ENCODE data around the gene ISL2. TPM values are rescaled to one million over a fixed set of nuclear protein-coding genes. Genes with fewer than 3 reads are reported as not detected.
A peak's percentile ranks its signal among the peaks of the same experiment; 100 is the strongest.

The ISL2 gene
- total and polyA plus RNA-seq, 4 donors = 0.22 to 0.86 (median 0.38) TPM; not detected in 1

- Histone ChIP-seq H3K36me3 (ENCODE audit: control insufficient read depth in 4 of 4, insufficient read depth in 4 of 4, low read length in 4 of 4) (no peaks in the 10 kb centered on the region), H3K9me3 (ENCODE audit: control insufficient read depth in 4 of 4, insufficient read depth in 3 of 4, low read length in 3 of 4) (peaks cover 0 to 22% (median 0%) of the 10 kb centered on the region in 4 donors), H3K4me1 (ENCODE audit: control insufficient read depth in 5 of 5, insufficient read depth in 5 of 5, low read length in 5 of 5) (peaks cover 3 to 50% (median 26%) of the 10 kb centered on the region in 5 donors), H3K27me3 (ENCODE audit: control insufficient read depth in 3 of 3, insufficient read depth in 3 of 3, low read length in 2 of 3) (peaks cover 14 to 82% (median 72%) of the 10 kb centered on the region in 3 donors), H3K4me3 (no peak overlapping the region), H3K9ac (ENCODE audit: insufficient read depth in 1 of 2, low read length in 2 of 2) (no peak overlapping the region), H3K27ac (ENCODE audit: low read depth in 1 of 2, low read length in 1 of 2) (no peak overlapping the region)
- TF ChIP-seq CTCF (IDR thresholded peaks at IDR 0.05; ENCODE audit: control extremely low read depth, extremely low read depth) = no peak
- DNase-seq (peak in 2 of 3 donors; percentile 8 to 18), ATAC-seq (ENCODE audit: insufficient read depth, low FRiP score) (no peak)
- WGBS, 2 donors = 6 to 11% methylated on average over 60 to 87 of the region's 87 CpGs
Measured at GRCh38 chr15:76342382-76343201, 6.0 kb downstream of the ISL2 start.

GRCh38 chr15:76343313-76343996 lies 6.9 kb downstream of the ISL2 start:
- 14 to 27% methylated on average over 16 of the region's 16 CpGs for WGBS, 2 donors
- no peak overlapping the region for H3K9ac ChIP-seq (ENCODE audit: insufficient read depth in 1 of 2, low read length in 2 of 2)
- no peak overlapping the region for H3K4me3 ChIP-seq
- H3K27ac ChIP-seq (ENCODE audit: low read depth in 1 of 2, low read length in 1 of 2) = no peak overlapping the region
- H3K9me3 ChIP-seq (ENCODE audit: control insufficient read depth in 4 of 4, insufficient read depth in 3 of 4, low read length in 3 of 4) = peaks cover 0 to 16% (median 0%) of the 10 kb centered on the region in 4 donors
- H3K4me1 ChIP-seq (ENCODE audit: control insufficient read depth in 5 of 5, insufficient read depth in 5 of 5, low read length in 5 of 5) = peaks cover 4 to 42% (median 26%) of the 10 kb centered on the region in 5 donors
- TF ChIP-seq CTCF (IDR thresholded peaks at IDR 0.05; ENCODE audit: control extremely low read depth, extremely low read depth) = no peak
- peaks cover 14 to 85% (median 78%) of the 10 kb centered on the region in 3 donors for H3K27me3 ChIP-seq (ENCODE audit: control insufficient read depth in 3 of 3, insufficient read depth in 3 of 3, low read length in 2 of 3)
- peaks cover 0 to 2% (median 0%) of the 10 kb centered on the region in 4 donors for H3K36me3 ChIP-seq (ENCODE audit: control insufficient read depth in 4 of 4, insufficient read depth in 4 of 4, low read length in 4 of 4)
- no peak for ATAC-seq (ENCODE audit: insufficient read depth, low FRiP score)
- DNase-seq = peak in 2 of 3 donors; percentile 22 to 25

- Histone ChIP-seq H3K27ac (ENCODE audit: low read depth in 1 of 2, low read length in 1 of 2) (no peak overlapping the region), H3K4me3 (no peak overlapping the region), H3K36me3 (ENCODE audit: control insufficient read depth in 4 of 4, insufficient read depth in 4 of 4, low read length in 4 of 4) (peaks cover 0 to 2% (median under 1%) of the 10 kb centered on the region in 4 donors), H3K9me3 (ENCODE audit: control insufficient read depth in 4 of 4, insufficient read depth in 3 of 4, low read length in 3 of 4) (peaks cover 0 to 15% (median 0%) of the 10 kb centered on the region in 4 donors), H3K27me3 (ENCODE audit: control insufficient read depth in 3 of 3, insufficient read depth in 3 of 3, low read length in 2 of 3) (peaks cover 14 to 82% (median 74%) of the 10 kb centered on the region in 3 donors), H3K9ac (ENCODE audit: insufficient read depth in 1 of 2, low read length in 2 of 2) (no peak overlapping the region), H3K4me1 (ENCODE audit: control insufficient read depth in 5 of 5, insufficient read depth in 5 of 5, low read length in 5 of 5) (peaks cover 4 to 35% (median 21%) of the 10 kb centered on the region in 5 donors)
- DNase-seq (peak in 1 of 3 donors; percentile 23), ATAC-seq (ENCODE audit: insufficient read depth, low FRiP score) (no peak)
- 9 to 23% methylated on average over 3 of the region's 3 CpGs for WGBS, 2 donors
- no peak for TF ChIP-seq CTCF (IDR thresholded peaks at IDR 0.05; ENCODE audit: control extremely low read depth, extremely low read depth)
Measured at GRCh38 chr15:76344893-76345582, 8.5 kb downstream of the ISL2 start.

All from lung (tissue), 12 donors.